Hematopoietic multipotent progenitor cell treated with erythropoietin and hydrocortisone succinate and interleukin-3 and kit ligand, for 15 days (in vitro differentiated cells): ENCODE measurements around the gene MYO1D.
A peak's percentile ranks its signal among the peaks of the same experiment; 100 is the strongest.
"Not testable (repeated sequence)": the region's sequence is repeated elsewhere in the genome, so short reads cannot be mapped to it uniquely, and the experiment has no call there.

Experiments
- DNase-seq: peaks from one replicate; pipeline ENCODE4 v3.0.0-alpha.2; 2015; ENCODE audit warnings: low spot score

Gene MYO1D

DNA sequence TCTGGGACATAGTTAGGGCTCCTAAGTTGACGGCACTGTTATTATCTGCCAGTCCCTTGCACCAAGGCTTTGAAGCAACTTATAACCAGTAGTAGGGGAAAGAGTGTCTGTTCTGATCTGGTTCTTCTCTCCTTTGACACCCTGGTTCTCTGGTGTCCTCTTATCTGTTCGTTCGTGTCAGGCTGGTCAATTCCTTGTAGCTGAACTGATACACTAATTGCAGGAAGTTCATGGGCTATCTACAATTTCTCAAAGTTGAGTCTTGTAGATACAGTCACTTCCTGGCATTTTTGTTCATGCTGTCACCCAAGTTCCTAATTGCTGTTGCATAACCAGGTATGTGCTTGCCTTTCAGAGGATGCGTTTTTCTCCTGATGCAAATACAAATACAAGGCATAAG, 17.3 kb upstream of the MYO1D start:
- peak; percentile 56 for DNase-seq

GRCh38 chr17:32887410-32887809, 10.5 kb upstream of the MYO1D start:
- DNase-seq: not testable (repeated sequence)

DNA sequence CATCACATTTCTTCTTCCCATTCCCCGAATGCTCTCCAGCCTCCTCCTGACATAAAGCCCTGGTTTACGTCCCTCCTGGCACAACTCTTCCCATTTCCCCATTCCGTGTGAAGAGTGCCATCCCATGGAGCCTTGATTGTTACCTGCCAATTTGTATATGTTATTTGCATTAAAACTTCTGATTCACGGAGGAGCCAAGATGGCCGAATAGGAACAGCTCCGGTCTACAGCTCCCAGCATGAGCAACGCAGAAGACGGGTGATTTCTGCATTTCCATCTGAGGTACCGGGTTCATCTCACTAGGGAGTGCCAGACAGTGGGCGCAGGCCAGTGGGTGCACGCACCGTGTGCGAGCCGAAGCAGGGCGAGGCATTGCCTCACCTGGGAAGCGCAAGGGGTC, 10.0 kb upstream of the MYO1D start:
- not testable (repeated sequence) for DNase-seq

DNA sequence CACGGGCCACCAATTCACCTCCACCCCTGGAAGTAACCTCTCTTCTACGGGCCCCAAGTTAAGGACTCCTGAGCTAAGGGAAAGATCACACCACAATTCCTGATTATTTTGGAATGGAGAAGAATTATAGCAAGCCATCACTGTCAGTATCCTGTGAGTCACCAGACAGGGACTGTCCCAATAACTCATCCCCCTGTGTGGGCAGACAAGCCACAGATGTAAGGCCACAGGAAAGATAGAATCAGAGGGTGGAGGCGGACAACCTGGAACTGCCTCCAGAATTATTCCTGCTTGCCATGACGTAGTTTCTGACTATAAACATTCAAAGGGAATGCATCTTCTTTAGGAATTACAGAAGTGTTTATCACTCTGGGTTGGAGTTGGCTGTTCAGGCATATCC, 5.8 kb upstream of the MYO1D start:
- no peak for DNase-seq

GRCh38 chr17:32882029-32882428, 5.1 kb upstream of the MYO1D start:
- peak; percentile 35 for DNase-seq

- no peak for DNase-seq
These were observed 3.9 kb upstream of the MYO1D start for GRCh38 chr17:32880671-32881453.

GRCh38 chr17:32879134-32879533, 2.2 kb upstream of the MYO1D start:
- no peak for DNase-seq

- no peak for DNase-seq
These were observed 1.3 kb upstream of the MYO1D start for GRCh38 chr17:32878211-32878610.

- peak; percentile 96 for DNase-seq
These were observed 340 bp upstream of the MYO1D start for GRCh38 chr17:32877164-32877764.

- peak; percentile 21 for DNase-seq
These were observed 954 bp downstream of the MYO1D start for GRCh38 chr17:32875923-32876416.

DNA sequence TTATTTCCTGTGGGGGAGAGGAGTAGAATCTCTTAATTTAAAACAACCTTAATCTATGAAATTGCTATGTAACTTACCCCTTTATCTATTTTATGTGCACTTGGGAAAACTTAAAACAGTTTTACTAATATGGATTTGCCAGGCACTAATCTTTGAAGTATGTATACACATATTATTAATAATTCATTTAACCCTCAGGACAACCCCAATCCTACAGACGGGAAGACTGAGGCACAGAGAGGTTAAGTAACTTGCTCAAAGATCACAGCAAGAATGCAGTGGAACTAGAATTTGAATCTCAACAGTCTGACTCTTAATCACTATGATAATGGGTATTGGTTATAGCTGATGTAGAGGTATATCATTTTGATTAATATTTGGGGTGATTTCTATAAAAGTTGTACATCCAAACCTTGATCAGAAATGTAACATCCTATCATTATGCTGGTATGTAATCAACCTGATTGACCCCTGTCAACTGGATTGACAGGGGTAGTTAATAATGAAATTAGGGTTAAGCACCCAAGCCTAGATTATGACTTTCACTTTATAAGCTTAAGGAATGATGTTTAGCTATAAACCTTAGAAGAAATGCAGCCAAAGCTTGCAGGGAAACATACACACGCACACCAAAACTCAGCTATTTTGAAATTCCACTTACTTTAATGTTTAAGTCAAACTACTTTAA, 1.6 kb downstream of the MYO1D start:
- no peak for DNase-seq

DNA sequence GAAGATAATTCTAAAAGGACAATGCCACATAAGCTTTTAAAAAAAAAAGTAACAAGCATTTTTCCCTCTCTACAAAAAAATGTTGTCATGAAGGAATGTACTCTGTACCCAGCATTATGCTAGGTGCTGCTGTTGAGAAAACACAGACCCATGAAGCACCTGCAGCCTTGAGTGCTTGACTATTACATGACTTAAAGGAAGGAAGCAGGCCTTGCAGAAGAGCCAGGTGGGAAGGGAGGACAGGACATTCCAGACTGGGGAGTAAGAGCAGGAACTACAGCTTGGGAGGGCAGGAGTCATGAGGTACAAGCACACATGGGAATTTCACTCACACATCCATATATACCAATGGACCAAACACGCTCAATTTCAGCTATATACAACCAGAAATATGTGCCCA, 3.8 kb downstream of the MYO1D start:
- no peak for DNase-seq

- DNase-seq: no peak
These were observed 5.2 kb downstream of the MYO1D start for GRCh38 chr17:32871746-32872145.

DNA sequence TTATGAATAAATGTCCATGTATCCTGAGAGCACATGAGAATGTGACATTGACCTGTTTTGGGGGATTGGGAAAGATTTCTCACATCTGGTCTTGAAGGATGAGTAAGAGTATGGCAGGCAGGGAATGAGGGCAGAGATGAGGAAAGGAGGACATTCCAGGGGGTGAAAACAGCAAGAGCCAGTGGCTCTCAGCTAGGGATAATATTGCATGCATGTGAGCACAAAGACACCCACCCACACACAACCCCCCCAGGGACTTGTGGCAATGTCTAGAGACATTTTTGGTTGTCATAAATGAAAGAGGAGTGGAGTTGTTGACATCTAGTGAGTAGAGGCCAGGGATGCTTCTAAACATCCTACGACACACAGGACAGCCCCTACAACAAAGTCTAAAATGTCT, 6.0 kb downstream of the MYO1D start:
- no peak for DNase-seq

DNA sequence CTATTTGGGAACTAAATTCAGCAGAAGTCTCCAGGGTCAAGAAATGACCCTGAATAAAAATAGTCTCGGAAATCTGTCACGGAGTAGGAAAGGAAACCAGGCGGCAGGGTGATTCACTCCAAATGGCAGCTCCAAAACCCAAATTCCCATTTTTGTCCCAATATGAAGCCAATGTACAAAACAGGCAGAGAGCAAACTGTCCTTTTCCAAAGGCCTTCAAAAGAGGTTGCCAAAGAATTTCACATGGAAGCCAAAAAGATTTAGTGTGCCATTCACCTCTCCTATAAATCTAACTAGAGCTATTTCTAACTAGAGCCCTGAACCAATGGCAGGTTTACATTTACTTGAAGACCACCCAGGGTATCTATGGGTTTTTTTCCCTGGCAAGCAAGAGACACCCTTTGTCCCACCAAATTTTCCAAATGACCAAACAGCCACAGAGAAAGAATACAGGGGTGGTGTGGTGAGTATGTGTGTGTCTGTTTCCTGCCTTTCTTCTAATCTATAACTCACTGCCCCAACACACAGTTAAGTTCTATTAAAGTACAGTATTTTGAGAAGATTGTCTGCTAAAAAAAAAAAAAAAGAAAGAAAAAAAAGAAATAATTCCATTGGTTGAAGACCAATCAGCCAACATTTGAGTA, 6.8 kb downstream of the MYO1D start:
- DNase-seq: no peak

GRCh38 chr17:32869345-32870026, 7.4 kb downstream of the MYO1D start:
- no peak for DNase-seq

DNA sequence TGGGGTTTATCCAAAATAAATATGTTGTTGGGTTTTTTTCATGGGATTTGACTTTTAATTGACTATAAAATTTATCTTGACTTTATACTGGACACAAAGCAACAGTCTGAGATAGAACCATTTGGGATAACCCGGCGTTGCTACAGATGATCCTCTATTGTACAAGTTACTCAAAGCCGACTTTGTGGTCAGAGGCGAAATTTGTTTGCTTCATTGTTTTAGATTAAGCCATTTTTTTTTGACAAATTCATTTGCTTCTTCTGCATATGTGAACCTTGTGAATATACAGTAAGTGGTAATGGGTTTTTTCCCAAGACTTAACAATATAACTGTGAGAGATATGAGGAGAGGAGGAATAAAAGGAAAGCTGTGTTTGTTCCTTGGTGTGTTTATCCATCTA, 11.8 kb downstream of the MYO1D start:
- DNase-seq: no peak

- DNase-seq: no peak
These were observed 13.4 kb downstream of the MYO1D start for GRCh38 chr17:32863559-32863958.

DNA sequence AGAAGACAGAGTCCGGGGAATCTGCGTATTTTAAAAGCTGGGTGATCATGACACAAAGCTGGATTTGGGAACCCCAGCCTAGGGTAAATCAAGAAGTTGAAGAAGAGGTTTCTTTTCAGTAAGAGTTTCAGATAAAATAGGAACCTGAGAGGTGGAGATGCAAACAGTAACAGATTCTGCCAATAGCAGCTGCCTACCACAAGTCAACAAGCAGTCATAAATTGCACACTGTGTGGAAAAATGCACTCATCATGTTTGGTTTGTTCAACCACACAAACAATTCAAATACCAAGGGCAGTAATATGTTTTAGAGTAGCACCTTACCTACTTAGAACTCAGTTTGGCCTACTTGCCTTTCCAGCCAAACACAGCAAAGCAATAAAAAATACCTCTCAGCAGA, 14.0 kb downstream of the MYO1D start:
- DNase-seq: no peak

GRCh38 chr17:32861981-32862380, 14.9 kb downstream of the MYO1D start:
- no peak for DNase-seq

DNA sequence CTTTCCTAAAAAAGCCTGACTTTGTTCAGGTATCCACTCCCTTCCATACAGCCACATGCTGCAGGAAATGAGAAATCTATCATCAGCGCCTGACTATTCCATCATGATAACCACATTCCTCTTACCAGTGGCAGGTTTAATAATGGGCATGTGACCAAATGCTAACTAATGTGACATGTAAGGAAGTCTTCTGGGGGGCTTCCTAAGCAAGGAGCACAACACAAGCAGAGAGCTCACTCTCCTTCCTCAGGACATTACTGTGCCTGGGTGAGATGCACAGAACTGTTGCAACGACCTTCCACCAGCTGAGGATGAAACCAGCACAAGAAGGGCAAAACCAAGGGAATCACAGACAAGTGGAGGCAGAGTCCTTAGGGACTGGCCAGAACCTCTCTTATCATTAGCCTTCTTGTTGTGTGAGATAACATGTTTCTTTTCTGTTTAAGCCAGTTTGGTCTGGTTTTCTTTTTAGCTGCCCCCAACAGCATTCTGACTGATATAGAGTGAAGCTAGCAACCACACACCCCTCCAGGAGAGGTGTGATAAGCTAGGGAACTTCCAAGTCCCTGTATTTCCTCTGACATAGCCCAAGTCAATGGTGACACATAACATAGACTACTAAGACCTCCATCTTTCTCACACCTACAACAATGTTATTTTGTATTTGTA, 16.9 kb downstream of the MYO1D start:
- peak; percentile 45 for DNase-seq
